KOPT-K1 (cell line): ENCODE results near the gene MT1E.
"Not testable (repeated sequence)": the region's sequence is repeated elsewhere in the genome, so short reads cannot be mapped to it uniquely, and the experiment has no call there.

ENCODE experiments used
- H3K27ac ChIP-seq: fragments of 200-600 bp; sonication (generic); 2 replicates; pipeline ENCODE4 v1.5.1; 2016; ENCODE audit warnings: antibody characterized with exemption, mild to moderate bottlenecking, low read depth, low read length; ENCODE audit not compliant: poor library complexity, severe bottlenecking
- H3K36me3 ChIP-seq: fragments of 200-600 bp; sonication (generic); 2 replicates; pipeline ENCODE4 v1.5.1; 2017; ENCODE audit warnings: antibody characterized with exemption, mild to moderate bottlenecking, low read length, moderate library complexity; ENCODE audit not compliant: insufficient read depth
- H3K9me3 ChIP-seq: fragments of 200-600 bp; sonication (generic); 2 replicates; pipeline ENCODE4 v1.5.1; 2017; ENCODE audit warnings: antibody characterized with exemption, low read length, mild to moderate bottlenecking; ENCODE audit not compliant: insufficient read depth, poor library complexity, severe bottlenecking

Gene MT1E

GRCh38 chr16:56613706-56614105 lies 11.9 kb upstream of the MT1E start:
- Histone ChIP-seq H3K9me3 (no peaks in the 10 kb centered on the region), H3K36me3 (no peaks in the 10 kb centered on the region), H3K27ac (no peak overlapping the region)

DNA sequence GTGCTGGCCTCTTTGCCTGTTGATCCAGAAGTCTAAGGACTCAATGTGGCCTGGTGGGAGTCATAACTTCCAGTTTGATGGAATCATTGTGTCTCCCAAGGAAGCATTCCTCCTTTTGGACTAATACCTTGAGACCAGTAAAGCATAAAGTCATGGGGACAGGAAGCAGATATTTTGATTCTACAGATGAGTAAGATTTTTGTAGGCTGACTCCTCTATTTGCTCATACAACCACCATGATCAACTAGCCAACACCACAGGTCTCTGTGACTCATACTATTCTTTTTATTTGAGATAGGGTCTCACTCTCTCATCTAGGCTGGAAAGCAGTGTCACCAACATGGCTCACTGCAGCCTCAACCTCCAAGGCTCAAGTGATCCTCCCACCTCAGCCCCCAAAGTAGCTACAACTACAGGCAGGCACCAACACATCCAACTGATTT lies 11.0 kb upstream of the MT1E start:
- H3K9me3 ChIP-seq: no peaks in the 10 kb centered on the region
- no peak overlapping the region for H3K27ac ChIP-seq
- H3K36me3 ChIP-seq: no peaks in the 10 kb centered on the region

DNA sequence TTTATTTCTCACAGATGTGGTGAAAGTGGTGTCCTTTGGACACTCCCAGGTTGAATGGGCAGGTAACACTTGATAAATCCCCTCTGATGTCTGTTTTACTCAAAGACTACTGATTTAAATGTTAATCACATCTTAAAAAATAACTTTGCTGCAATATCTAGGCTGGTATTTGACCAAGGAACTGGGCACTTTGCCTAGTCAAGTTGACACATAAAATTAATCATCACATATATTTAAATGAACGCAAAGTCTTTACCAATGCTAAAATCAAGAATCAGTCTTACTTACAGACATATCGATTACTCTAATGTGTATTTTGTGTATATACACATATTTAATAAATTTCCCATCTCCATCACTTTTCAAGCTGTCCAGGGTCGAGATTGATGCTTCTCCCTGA lies 10.2 kb upstream of the MT1E start:
- Histone ChIP-seq H3K27ac (no peak overlapping the region), H3K36me3 (no peaks in the 10 kb centered on the region)

DNA sequence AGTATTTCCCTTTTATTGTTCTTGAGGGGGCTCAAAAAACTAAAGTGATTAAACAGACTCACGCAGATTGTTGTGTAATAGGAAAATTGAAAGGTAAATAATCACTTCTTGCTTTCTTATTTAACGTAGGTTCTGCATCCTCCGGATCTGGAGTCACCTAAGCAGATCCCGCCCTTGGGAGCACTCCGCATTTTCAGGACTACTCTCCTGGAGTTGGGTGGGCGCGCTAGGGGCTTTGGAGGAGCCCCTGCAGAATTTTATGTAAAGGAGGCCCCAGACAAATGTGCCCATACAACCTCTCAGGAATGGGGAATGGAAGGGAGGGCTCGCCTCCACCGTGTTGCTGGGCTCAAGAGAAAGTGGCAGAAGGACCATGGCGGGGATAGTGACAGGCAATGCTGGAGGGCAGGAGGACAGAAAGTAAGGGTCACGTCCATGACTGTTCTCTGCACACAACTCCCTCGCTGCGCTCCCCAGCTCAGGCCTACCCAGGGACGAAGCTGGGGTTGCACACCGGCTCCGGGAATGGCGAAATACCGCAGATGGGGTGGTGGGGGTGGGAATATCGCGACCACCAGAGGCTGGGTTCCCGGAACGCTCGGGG lies 8.9 kb upstream of the MT1E start:
- Histone ChIP-seq H3K27ac (no peak overlapping the region), H3K36me3 (no peaks in the 10 kb centered on the region), H3K9me3 (no peaks in the 10 kb centered on the region)

More for the DNA sequence above, 10.2 kb upstream of the MT1E start:
- H3K9me3 ChIP-seq: no peaks in the 10 kb centered on the region

- no peak overlapping the region for H3K27ac ChIP-seq
- H3K9me3 ChIP-seq: no peaks in the 10 kb centered on the region
- H3K36me3 ChIP-seq: no peaks in the 10 kb centered on the region
Measured at GRCh38 chr16:56617212-56618085, 8.1 kb upstream of the MT1E start.

DNA sequence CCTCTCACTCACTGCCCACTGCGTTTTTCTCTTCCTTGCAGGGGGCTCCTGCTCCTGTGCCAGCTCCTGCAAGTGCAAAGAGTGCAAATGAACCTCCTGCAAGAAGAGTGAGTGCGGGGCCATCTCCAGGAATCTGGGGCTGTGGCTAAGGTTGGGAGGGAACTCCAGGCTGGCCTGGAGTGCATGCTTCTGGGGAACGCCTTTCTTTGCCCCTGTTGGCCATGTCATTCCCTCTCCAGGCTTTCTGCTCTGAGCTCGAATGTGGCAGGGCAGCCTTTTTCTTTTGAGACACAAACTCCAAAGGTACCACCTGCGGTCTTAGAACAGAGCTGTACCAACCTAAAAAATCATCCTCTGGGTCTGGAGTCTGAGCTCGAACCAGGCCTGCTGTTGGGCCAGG lies 7.4 kb upstream of the MT1E start:
- H3K36me3 ChIP-seq: no peaks in the 10 kb centered on the region
- no peak overlapping the region for H3K27ac ChIP-seq
- no peaks in the 10 kb centered on the region for H3K9me3 ChIP-seq

- Histone ChIP-seq H3K36me3 (no peaks in the 10 kb centered on the region), H3K27ac (no peak overlapping the region), H3K9me3 (no peaks in the 10 kb centered on the region)
Measured at GRCh38 chr16:56620339-56620897, 5.2 kb upstream of the MT1E start.

DNA sequence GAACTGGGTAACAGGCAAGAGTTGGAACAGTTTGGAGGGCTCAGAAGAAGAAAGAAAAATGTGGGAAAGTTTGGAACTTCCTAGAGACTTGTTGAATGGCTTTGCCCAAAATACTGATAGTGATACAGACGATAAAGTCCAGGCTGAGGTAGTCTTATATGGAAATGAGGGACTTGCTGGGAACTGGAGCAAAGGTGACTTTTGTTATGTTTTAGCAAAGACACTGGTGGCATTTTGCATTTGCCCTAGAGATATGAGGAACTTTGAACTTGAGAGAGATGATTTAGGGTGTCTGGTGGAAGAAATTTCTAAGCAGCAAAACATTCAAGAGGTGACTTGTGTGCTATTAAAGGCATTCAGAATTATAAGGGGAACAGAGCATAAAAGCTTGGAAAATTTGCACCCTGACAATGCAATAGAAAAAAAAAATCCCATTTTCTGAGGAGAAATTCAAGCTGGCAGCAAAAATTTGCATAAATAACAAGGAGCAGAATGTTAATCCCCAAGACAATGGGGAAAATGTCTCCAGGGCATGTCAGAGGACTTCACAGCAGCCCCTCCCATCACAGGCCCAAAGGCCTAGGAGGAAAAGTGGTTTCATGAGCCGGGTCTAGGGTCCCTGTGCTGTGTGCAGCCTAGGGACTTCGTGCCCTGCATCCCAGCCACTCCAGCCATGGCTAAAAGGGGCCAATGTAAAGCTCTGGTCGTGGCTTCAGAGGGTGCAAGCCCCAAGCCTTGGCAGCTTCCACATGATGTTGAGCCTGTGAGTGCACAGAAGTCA lies 3.7 kb upstream of the MT1E start:
- not testable (repeated sequence) for H3K9me3 ChIP-seq, H3K27ac ChIP-seq, H3K36me3 ChIP-seq

- H3K36me3 ChIP-seq, H3K27ac ChIP-seq, H3K9me3 ChIP-seq: not testable (repeated sequence)
Measured at GRCh38 chr16:56623184-56623583, 2.4 kb upstream of the MT1E start.

- no peaks in the 10 kb centered on the region for H3K36me3 ChIP-seq
- no peak overlapping the region for H3K27ac ChIP-seq
- no peaks in the 10 kb centered on the region for H3K9me3 ChIP-seq
Measured at GRCh38 chr16:56623637-56624036, 1.9 kb upstream of the MT1E start.

- Histone ChIP-seq H3K36me3 (no peaks in the 10 kb centered on the region), H3K9me3 (no peaks in the 10 kb centered on the region), H3K27ac (no peak overlapping the region)
Measured at GRCh38 chr16:56625943-56626654, 518 bp downstream of the MT1E start.

GRCh38 chr16:56626685-56627084 lies 1.1 kb downstream of the MT1E start:
- no peaks in the 10 kb centered on the region for H3K36me3 ChIP-seq
- H3K9me3 ChIP-seq: no peaks in the 10 kb centered on the region
- H3K27ac ChIP-seq: no peak overlapping the region

- Histone ChIP-seq H3K27ac (no peak overlapping the region), H3K36me3 (no peaks in the 10 kb centered on the region), H3K9me3 (no peaks in the 10 kb centered on the region)
Measured at GRCh38 chr16:56628486-56629350, 3.1 kb downstream of the MT1E start.

GRCh38 chr16:56629531-56629930 lies 4.0 kb downstream of the MT1E start:
- H3K36me3 ChIP-seq: no peaks in the 10 kb centered on the region
- H3K9me3 ChIP-seq: no peaks in the 10 kb centered on the region
- no peak overlapping the region for H3K27ac ChIP-seq
